NCI-H1092 treated with DMSO at 0.1 percent for 48 hours (cell line): ENCODE measurements around the gene ZNF414.
"Not testable (repeated sequence)": the region's sequence is repeated elsewhere in the genome, so short reads cannot be mapped to it uniquely, and the experiment has no call there.

ENCODE experiments used
- DNase-seq: peaks from one replicate; lab custom pipeline; 2025; lab: John Stamatoyannopoulos, UW

Gene ZNF414, protein sequence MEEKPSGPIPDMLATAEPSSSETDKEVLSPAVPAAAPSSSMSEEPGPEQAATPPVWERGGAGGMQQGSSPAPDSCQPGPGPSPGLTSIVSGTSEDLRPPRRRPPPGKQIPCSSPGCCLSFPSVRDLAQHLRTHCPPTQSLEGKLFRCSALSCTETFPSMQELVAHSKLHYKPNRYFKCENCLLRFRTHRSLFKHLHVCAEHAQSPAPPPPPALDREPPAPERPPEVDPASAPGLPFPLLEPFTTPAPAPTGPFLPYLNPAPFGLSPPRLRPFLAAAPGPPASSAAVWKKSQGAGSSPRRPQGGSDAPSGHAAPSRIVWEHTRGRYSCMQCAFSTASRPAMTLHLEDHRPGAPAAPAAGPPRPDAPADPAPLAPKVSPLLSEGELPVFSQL

DNA sequence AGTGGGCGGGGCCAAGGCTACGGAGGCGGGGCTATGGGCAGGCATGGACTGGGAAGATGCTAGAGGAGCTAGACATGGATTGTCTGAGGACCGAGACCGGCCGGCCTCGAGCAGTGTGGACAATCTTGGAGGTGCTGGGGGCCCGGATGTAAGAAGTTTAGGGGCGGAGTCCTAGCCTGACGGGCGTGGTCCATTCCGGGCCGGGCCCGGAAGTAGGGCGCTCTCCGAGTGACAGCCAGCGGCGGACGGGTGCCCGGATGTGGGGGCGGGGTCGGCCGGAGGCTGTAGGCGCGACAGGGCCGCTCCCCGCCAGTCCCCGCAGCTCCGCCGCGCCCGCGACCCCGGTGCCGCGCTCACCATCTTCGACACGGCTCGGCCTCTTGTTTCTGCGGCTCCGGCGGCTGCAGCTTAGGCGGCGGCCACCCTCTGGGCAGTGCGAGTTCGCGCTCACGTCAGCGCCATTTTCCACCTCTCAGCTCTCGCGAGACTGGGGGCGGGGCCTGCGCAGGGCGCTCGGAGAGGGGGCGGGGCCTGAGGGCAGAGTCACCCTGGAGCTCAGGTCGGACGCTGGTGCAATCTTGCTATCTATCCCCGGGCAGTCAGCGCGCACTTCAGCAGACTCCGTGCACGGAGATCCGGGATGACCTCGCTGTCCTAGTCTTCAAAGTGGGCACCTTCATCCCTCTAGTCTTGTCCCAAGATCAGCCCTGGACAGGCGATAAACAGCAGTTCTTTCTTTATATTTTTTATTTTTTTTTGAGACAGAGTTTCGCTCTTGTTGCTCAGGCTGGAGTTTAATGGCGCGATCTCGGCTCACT, at the start of gene ZNF414:
ZNF414 (minus strand) TSS at position 481 of the 818 bp plus-strand sequence; CDS start at position 360, 121 bp downstream.
- DNase-seq, result peak; percentile 93

DNA sequence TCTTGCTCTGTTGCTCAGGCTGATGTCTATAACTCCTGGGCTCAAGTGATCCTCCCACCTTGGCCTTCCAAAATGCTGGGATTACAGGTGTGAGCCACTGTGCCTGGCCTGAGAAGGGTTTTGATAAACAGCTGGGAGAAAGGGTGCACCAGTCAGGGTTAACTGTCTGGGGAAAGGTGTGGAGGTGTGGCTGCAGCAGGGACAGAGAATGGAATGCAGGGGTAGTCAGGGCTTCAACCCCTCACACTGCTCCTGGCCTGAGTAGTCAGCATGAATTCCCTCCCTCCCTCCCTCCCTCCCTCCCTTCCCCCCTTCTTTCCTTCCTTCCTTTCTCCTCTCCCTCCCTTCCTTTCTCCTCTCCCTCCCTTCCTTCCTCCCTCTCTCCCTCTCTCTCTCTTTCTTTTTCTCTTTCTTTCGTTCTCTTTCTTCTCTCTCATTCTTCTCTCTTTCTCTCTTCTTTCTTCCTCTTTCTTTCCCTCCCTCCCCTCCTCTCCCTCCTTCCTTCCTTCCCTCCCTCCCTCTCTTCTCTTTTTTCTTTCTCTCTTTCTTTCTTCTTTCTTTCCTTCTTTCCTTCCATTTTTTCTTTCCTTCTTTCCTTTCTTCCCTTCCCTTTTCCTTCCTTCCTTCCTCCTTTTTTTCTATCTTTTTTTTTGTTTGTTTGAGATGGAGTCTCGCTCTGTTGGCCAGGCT, 47.3 kb upstream of the ZNF414 start:
- no peak for DNase-seq

DNA sequence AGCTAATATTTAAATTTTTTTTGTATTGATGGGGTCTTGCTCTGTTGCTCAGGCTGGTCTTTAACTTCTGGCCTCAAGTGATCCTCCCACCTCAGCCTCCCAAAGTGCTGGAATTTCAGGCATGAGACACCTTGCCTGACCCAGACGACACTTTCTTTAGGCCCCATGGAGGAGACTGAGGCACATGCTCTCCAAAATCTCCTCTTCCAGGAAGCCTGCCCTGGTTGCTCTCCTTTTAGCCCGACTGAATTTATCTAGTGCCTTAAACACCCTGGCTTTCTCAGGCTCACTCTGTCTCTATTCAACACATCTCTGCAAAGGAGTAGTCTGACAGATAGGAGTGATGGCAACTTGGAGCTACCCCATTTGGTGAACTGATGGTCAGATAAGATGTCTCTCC, 44.4 kb upstream of the ZNF414 start:
- DNase-seq, result no peak

DNA sequence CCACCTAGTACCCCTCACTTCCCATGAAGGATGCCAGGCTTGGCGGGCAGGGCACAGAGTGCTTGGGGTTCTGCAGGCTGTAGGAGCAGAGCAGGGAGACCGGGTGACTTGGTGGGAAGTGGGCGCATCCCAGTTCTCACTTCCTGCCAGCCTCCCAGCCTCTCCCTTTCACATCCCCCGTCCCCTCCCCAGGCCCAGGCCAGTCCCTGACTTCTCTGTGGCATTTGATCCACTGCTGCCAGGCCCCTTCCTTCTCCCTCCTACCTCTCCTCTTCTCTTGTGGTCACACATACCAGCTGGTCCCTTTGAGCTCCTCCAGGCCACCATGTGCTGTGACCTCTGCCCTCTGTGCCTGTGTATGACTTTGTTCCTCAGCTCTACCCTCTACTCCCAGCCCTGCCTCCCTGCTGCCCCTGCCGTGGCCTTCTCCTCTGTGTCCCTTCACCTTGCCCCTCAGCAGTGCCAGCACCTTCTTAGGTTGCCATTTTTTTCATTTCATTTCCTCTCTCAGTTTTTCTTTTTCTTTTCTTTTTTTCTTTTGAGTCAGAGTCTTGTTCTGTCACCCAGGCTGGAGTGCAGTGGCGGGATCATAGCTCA, 43.8 kb upstream of the ZNF414 start:
- no peak for DNase-seq

DNA sequence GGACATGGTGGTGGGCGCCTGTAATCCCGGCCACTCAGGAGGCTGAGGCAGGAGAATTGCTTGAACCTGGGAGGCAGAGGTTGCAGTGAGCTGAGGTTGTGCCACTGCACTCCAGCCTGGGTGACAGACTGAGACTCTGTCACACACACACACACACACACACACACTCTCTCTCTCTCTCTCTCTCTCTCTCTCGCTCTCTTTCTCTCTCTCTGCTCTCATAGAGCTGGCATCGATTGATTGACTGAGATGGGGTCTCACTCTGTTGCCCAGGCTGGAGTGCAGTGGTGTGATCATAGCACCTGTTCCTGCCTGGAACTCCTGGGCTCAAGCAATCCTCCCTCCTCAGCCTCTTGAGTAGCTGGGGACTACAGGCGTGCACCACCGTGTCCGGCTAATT, 39.8 kb upstream of the ZNF414 start:
- DNase-seq, result not testable (repeated sequence)

DNA sequence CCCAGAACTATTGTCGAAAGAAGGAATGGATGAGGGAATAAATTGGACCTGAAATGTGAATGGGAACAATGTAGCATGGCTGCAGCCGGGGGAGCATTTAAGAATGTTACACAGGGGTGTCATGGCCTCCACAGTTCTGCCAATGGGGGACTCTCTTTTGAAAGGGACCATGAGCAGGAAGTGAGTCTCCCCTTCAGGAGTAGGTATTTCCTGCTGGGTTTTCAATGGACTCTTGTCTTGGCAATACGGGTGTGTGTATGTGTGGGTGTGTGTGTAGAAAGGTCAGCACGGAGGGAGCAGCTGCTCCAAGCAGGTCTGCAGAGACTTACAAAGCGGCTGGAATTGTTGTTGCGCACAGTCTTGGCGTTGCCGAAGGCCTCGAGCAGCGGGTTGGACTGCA, 38.8 kb upstream of the ZNF414 start:
- DNase-seq, result no peak

DNA sequence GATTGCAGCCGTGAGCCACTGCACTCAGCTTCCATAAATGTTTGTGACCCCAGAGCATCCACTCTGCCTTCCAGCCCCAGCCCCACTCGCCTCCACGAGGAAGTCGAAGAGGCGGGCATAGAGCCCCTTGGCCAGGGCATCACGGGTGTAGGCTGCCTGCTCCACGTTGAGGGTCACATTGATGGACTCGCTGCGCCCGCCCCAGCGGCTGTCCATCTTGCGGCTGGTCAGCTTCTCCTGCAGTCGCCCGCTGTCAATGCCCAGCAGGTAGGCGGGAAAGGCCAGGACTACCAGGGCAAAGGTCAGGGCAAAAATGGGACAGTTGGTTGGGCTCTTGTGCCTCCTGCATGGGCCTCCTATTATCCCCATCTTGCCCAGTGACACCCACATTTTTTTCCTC, 36.1 kb upstream of the ZNF414 start:
- DNase-seq, result no peak

DNA sequence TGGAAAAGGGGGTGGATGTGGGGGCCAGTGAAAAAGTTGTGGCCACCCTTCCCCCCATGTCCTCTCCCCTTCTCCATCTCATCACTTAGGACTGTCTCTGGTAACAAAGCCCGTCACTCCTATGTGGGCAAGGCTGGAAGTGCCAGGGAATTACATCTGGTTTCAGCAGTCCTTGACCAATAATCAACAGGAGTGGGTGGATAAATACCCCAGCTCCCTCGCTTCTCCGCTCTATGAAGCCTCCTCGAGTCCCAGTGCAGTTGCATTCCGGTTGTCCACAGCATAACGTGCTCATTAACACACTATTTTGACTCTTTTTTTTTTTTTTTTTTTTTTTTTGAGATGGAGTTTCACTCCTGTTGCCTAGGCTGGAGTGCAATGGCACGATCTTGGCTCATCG, 31.8 kb upstream of the ZNF414 start:
- no peak for DNase-seq

DNA sequence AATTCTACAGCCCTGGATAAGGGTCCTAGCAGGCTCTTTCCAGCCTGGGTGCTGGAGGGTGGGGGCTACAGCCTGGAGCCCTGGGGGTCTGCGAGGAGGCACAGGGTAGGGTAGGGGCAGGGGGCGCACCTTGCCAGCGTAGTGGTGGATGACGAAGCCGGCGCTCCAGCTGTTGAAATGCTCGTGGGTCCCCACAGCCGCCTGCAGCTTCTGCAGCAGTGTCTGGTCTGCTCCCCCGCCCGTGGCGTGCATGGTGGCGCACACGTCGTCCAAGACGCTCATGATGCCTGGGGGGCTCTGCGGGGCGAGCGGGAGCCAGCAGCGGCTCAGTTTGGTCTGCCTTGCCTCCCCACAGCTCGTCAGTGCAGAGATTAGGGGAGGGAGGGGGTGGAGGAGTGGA, 30.2 kb upstream of the ZNF414 start:
- DNase-seq, result no peak

DNA sequence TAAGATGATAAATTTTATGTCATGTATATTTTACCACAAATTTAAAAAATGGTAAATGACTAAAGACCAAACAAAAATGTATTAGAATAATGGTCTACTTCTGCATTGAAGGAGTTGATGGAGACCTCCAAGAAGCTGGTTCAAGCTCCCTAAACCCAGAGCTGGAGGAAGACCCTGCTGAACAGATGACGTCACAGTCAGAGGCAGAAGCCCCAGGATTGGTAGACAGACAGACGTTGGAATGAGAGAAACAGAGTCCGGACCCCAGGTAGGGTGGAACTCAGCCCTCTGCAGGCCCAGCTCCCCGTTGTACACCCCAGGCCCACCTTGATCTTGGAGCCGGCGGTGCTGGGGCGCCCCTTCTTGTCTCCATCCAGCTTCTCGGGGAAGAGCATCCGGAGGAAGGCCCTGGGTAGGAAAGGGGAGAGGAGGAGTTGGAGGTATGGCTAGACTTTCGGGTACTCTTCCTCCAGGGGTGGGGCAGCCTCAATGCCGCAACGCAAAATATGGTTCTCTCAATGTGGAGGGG, 25.7 kb upstream of the ZNF414 start:
- no peak for DNase-seq

DNA sequence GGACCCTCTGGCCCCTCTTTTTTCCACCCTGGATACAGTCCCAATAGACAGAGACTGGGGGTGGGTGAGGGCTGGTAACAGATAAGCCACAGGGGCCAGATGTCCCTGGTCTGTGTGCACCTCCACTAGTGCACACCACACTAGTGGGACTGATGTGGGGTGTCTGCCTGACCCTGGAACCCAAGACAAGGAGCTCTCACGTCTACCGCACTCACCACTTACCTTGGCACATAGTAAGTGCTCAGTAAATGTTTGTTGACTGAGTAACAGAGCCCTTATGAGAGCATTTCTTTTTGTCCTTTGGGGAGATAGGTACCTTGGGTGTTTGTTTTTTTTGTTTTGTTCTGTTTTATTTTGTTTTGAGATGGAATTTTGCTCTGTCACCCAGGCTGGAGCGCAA, 23.1 kb upstream of the ZNF414 start:
- DNase-seq, result no peak

DNA sequence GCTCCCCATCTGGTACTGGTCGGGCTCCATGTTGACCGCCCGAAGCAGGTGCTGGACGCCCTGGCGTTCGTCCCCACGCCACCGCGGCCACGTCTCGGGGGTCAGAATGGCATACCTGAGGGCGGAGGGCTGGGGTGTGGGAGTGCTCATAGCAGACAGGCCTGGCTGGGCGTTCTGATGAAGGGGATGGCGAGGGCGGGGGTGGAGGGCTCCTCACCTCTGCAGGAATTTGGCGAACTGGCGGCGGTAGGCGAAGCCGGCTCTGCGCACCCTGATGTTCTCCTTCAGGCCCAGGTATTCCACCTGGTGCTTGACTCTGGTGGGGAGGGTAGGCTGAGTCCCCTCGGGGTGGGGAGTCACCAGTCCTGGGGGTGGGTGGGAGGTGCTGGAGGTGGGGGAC, 22.3 kb upstream of the ZNF414 start:
- no peak for DNase-seq

DNA sequence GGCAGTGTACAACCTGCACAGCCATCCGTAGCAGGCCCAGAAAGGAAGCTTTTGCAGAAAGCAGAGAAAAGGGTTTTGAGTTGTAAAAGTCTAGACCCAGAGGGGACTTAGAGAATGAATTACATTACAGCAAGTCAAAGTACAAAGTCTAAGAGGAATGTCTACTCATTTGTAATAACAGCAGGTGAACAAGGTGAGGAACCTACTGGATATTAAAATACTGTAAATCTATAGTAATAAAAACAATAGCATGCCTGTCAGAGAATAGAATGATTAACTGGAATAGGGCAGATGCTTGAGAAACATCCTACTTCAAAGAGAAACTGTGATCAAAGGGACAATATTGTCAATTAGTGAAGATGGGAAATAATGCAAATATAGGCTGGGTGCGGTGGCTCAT, 18.3 kb upstream of the ZNF414 start:
- no peak for DNase-seq

DNA sequence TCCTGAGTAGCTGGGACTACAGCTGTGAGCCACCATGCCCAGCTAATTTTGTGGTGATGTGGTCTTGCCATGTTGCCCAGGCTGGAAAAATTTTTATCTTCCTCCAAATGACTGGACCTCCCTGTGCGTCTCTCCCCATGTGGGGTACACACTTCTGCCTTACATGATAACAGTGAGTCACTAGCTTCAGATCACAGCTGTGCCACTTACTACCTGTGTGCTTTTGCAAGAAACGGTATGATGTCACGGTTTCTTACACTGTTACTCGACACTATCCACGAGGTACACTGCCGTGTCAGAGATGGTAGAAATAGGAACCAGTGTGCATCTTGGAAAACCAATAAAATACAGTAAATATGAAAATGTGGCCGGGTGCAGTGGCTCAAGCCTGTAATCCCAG, 17.5 kb upstream of the ZNF414 start:
- DNase-seq, result no peak

DNA sequence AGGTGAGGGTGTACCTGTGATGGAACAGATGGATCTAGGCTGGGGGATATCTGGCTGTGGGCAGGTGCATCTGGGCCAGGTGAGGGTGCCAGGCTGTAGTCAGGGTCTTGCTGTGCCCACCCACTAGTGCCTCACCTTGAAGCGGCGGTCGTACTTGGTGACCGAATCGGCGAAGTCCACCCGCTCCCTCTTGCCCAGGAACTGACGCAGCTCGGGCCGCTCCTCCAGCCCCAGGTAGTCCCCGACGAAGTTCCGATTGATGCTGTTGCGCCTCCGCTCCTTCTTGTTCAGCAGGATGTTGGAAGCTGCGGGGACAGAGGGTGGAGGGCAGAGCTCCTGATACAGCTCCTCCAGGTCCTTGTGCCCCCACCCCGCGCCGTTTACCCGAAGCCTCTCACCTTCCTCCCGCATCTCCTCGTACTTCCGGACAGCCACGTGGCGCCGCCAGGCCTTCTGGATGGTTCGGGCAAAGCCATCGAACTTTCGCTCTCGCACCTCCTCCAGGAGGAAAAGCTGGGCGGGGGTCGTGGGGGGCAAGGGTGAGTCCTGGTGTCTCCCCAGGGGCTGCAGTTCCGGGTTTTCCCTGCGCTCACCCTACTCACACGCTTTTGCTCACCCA, 16.2 kb upstream of the ZNF414 start:
- no peak for DNase-seq

DNA sequence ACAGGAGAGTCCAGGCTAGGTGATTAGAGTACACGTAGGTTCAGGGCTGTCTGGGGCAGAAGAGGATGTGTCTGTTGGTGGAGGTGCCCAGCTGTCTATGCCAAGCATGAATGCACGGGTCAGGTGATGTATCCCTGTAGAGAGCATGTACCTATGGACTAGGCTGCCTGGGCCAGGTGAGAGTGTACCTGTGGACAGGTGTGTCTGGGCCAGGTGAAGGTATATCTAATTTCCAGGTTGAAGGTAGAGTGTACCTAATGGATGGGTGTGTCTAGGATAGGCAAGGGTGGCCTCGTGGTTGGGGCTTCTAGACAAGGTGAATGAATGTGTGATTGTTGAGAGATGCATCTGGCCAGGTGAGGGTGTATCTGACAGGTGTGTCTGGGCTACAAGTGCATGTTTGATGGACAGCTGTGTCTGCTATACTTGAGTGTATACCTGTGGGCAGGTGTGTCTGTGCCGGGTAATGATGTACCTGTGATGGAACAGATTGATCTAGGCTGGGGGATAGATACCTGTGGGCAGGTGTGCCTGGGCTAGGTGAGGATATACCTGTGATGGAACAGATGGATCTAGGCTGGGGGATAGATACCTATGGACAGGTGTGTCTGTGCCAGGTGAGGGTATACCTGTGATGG, 15.5 kb upstream of the ZNF414 start:
- DNase-seq, result no peak

DNA sequence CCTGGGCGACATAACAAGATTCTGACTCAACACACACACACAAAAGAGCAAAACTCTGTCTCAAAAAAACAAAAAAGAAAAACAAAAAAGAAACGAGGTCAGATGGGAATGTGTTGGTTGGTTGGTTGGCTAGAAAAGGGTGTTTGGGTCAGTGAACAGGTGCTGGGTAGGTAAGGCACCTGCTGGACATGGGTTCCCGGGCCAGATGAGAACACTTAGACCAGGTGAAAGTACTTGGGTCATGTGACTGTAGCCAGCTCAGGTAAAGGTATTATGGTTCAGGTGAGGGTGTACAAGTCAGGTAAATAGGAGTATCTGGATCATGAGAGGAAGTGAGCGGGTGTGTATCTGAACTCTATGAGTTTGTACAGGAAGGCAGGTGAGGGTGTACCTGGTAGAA, 14.5 kb upstream of the ZNF414 start:
- DNase-seq, result no peak

DNA sequence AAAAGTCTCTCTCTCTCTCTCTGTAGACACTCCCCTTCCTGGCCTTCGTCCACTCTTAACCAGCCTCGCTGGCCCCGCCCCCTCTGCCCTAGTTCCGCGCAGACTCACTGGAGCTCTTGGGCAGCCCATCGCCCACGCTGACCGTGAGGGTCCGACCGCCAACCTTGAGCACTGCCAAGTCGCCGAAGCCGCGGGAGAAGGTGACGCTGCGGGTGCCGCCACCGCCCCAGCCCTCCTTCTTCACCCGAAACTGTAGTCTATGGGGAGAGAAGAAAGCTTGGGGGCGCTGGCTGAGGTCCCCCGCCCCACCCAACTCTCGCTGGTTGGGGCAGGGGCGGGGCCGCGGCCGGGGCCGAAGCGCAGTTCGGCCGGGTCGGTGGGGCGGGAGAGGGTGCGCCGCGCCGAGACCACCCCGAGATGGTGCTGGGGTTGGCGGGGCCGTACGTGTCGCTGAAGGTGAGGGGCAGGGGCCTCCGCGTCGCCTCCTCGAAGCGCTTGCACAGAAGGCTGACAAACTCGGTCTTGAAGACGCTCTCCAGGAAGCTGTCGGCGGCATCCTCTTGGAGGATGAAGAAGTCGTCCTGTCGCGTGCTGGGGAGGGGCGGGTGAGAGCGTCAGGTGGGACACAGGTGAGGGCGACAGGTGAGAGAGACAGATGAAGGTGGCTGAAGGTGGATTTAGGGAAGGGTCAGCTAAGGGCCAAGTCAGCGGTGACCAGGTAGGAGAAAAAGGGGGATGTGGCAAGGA, 12.6 kb upstream of the ZNF414 start:
- DNase-seq, result peak; percentile 79

DNA sequence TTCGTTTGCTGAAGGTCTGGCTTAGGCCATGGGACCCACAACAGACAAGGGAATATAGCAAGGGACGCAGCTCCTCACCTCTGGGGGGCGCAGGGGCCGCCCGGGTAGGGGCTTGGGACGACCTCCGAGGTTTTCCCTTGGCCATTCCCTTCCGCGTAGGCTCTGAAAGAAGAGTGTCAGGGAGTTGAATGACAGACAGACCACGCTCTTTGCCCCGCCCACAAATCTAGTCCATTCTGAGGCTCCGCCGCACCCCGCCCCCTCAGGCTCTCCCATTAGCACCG, 11.4 kb upstream of the ZNF414 start:
- no peak for DNase-seq

DNA sequence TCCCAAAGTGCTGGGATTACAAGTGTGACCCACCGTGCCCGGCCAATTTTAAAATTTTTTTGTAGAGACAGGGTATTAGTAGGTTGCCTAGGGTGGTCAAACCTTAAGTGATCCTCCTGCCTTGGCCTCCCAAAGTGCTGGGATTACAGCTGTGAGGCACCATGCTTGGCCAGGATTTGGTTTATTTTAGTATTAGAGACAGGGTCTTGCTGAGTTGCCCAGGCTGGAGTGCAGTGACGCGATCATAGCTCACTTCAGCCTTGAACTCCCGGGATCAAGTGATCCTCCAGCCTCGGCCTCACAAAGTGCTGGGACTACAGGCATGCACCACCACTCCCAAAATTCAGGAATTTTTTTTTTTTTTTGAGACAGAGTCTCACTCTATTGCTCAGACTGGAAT, 5.4 kb upstream of the ZNF414 start:
- no peak for DNase-seq

DNA sequence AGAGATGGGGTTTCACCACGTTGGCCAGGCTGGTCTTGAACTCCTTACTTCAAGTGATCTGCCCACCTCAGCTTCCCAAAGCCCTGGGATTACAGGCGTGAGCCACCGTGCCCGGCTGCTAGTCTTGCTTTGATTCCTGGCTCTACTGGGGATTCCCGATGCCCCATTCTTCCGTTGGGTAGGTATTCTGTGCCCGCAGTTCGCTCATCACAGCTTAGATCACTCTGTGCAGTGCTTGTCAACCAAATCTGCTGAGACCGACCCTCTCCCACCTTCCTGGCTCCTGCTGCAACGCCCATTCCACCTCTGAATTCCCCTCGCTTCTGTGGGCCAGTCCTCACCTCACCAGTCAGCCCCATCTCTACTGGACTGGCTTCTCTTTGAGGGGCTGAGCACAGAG, 4.6 kb upstream of the ZNF414 start:
- no peak for DNase-seq
